A673 (cell line): ENCODE measurements around the gene RHOC.

Experiments used
- EZH2 ChIP-seq: fragments of 200-600 bp; sonication (generic); IDR thresholded peaks from 2 replicates; pipeline ENCODE4 v1.6.1; 2017; ENCODE audit warnings: borderline replicate concordance, low read depth, mild to moderate bottlenecking, mixed read lengths, antibody characterized with exemption, low read length; ENCODE audit not compliant: poor library complexity, severe bottlenecking
- TF ChIP-seq, protein P1 (sequence below): fragments of 300-800, 200-600 bp; sonication (generic); conservative IDR thresholded peaks from 2 replicates; pipeline ENCODE4 v1.5.1; 2017; ENCODE audit warnings: low read depth, mild to moderate bottlenecking, antibody characterized with exemption, low read length, moderate library complexity, mixed read lengths

GRCh38 chr1:112672009-112672408, 34.9 kb downstream of the RHOC start:
- TF ChIP-seq, protein P1, sequence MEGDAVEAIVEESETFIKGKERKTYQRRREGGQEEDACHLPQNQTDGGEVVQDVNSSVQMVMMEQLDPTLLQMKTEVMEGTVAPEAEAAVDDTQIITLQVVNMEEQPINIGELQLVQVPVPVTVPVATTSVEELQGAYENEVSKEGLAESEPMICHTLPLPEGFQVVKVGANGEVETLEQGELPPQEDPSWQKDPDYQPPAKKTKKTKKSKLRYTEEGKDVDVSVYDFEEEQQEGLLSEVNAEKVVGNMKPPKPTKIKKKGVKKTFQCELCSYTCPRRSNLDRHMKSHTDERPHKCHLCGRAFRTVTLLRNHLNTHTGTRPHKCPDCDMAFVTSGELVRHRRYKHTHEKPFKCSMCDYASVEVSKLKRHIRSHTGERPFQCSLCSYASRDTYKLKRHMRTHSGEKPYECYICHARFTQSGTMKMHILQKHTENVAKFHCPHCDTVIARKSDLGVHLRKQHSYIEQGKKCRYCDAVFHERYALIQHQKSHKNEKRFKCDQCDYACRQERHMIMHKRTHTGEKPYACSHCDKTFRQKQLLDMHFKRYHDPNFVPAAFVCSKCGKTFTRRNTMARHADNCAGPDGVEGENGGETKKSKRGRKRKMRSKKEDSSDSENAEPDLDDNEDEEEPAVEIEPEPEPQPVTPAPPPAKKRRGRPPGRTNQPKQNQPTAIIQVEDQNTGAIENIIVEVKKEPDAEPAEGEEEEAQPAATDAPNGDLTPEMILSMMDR = no peak
- no peak for TF ChIP-seq EZH2
